Inflammatory macrophage treated with lipopolysaccharide for 4 hours (primary cell): ENCODE results near the gene MBNL2.
A peak's percentile ranks its signal among the peaks of the same experiment; 100 is the strongest.

Experiments used
- DNase-seq: peaks from one replicate; pipeline ENCODE4 v3.0.0-alpha.2; 2020

MBNL2 gene

GRCh38 chr13:97390941-97391600 lies 168.9 kb downstream of the MBNL2 start:
- peak; percentile 46 for DNase-seq

- DNase-seq = no peak
Measured at GRCh38 chr13:97392020-97392419, 169.9 kb downstream of the MBNL2 start.

GRCh38 chr13:97394542-97394941 lies 172.4 kb downstream of the MBNL2 start:
- no peak for DNase-seq

- DNase-seq = peak; percentile 21
Measured at GRCh38 chr13:97395447-97396136, 173.5 kb downstream of the MBNL2 start.

GRCh38 chr13:97397267-97397666 lies 175.1 kb downstream of the MBNL2 start:
- no peak for DNase-seq

GRCh38 chr13:97401421-97401820 lies 179.3 kb downstream of the MBNL2 start:
- DNase-seq = no peak

GRCh38 chr13:97403893-97404750 lies 182.0 kb downstream of the MBNL2 start:
- no peak for DNase-seq

GRCh38 chr13:97407540-97407939 lies 185.4 kb downstream of the MBNL2 start:
- no peak for DNase-seq

- no peak for DNase-seq
Measured at GRCh38 chr13:97408938-97409337, 186.8 kb downstream of the MBNL2 start.

- DNase-seq = peak; percentile 2
Measured at GRCh38 chr13:97411984-97412383, 189.9 kb downstream of the MBNL2 start.

- DNase-seq = no peak
Measured at GRCh38 chr13:97413694-97414093, 191.6 kb downstream of the MBNL2 start.

GRCh38 chr13:97414392-97414791 lies 192.3 kb downstream of the MBNL2 start:
- no peak for DNase-seq

- no peak for DNase-seq
Measured at GRCh38 chr13:97417698-97418097, 195.6 kb downstream of the MBNL2 start.

GRCh38 chr13:97422118-97423054 lies 200.3 kb downstream of the MBNL2 start:
- DNase-seq = no peak

GRCh38 chr13:97423300-97424045 lies 201.3 kb downstream of the MBNL2 start:
- no peak for DNase-seq

GRCh38 chr13:97425590-97425989 lies 203.5 kb downstream of the MBNL2 start:
- DNase-seq = no peak

GRCh38 chr13:97426695-97427094 lies 204.6 kb downstream of the MBNL2 start:
- DNase-seq = no peak

- peak; percentile 21 for DNase-seq
Measured at GRCh38 chr13:97429681-97430081, 207.5 kb downstream of the MBNL2 start.

- DNase-seq = no peak
Measured at GRCh38 chr13:97430296-97430695, 208.2 kb downstream of the MBNL2 start.

GRCh38 chr13:97431171-97431764 lies 209.1 kb downstream of the MBNL2 start:
- DNase-seq = no peak

GRCh38 chr13:97432232-97432916 lies 210.2 kb downstream of the MBNL2 start:
- no peak for DNase-seq
